ENCODE data around the gene WDR70.
"Not testable (repeated sequence)": the region's sequence is repeated elsewhere in the genome, so short reads cannot be mapped to it uniquely, and the experiment has no call there.

The WDR70 gene

DNA sequence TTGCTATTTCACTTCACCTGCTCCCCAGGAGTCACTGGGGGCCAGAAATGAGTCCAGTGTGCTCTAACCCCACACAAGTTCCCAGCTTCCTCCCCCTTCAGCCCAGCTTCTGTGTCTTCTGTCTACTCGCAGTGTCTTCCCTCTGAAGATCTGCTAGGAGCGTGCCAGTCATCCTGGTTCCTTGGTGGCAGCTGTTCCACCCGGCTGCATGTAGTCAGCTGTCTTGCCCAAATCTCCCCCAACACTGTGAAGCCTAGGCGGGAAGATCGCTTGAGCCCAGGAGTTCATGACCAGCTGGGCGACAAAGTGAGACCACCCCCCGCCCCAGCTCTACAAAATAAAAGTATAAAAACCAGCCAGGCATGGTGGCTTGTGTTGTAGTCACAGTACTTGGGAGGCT, 306.7 kb downstream of the WDR70 start:
- no peak for DNase-seq (ENCODE audit: low read depth)

GRCh38 chr5:37688925-37689324, 309.8 kb downstream of the WDR70 start:
- not testable (repeated sequence) for DNase-seq (ENCODE audit: low read depth)

DNA sequence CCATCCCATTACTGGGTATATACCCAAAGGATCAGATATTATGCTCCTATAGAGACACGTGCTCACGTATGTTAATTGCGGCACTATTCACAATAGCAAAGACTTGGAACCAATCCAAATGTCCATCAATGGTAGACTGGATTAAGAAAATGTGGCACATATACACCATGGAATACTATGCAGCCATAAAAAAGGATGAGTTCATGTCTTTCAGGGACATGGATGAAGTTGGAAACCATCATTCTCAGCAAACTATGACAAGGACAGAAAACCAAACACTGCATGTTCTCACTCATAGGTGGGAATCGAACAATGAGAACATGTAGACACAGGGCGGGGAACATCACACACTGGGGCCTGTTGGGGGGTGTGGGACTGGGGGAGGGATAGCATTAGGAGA, 315.2 kb downstream of the WDR70 start:
- DNase-seq (ENCODE audit: low read depth): not testable (repeated sequence)

DNA sequence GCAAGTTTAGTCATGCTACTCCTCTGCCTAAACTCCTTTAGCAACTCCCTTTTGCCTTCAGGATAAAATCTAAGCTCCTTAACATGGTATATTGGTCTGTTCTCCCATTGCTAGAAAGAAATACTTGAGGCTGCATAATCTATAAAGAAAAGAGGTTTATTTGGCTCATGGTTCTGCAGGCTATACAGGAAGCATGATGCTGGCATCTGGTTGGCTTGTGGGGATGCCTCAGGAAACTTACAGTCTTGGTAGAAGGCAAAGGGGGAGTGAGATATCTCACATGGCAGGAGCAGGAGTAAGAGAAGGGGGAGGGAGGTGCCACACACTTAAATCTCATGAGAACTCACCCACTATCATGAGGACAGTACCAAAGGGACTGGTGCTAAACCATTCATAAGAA, 315.7 kb downstream of the WDR70 start:
- no peak for DNase-seq (ENCODE audit: low read depth)

- no peak for DNase-seq (ENCODE audit: low read depth)
Observed at GRCh38 chr5:37695647-37696046, 316.5 kb downstream of the WDR70 start.

- DNase-seq (ENCODE audit: low read depth): no peak
Observed at GRCh38 chr5:37696190-37697021, 317.3 kb downstream of the WDR70 start.

DNA sequence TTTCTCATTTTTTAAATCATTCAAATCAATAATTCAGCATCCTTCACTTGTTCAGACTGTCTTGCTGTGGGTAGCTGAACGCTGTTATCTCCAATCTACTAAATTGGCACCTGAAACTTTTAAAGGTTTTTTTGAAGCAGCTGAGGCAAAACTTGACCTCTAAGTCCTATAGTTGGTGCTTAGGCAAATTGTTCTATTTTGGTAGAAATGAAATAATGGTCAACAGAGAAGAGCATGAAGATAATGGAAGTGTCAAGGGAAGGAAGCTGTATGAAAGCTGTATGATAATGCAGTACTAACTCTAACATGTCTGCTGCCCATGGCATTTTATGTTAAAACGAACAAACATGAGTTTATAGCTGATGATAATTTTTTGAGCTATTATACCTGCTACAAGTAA, 322.8 kb downstream of the WDR70 start:
- DNase-seq (ENCODE audit: low read depth): no peak

- DNase-seq (ENCODE audit: low read depth): no peak
Observed at GRCh38 chr5:37703841-37704241, 324.7 kb downstream of the WDR70 start.

DNA sequence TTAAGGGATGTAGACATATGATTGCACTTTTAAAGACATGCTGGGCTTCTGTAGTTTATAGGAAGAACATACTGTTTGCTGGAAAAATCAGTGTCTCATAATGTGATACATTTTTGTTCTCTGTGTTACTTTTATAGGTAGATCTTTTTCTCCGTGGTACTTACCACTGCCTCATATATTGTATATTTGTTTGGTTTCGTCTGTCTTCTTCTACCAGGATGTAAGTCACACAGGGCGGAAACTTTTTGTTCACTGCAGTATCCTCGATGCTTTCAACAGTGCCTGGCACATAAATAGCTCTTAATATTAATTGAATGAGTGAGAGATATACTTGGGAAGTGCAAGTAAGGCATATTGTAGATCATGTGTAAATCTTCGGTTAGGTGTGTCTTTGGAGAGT, 325.3 kb downstream of the WDR70 start:
- DNase-seq (ENCODE audit: low read depth): no peak

DNA sequence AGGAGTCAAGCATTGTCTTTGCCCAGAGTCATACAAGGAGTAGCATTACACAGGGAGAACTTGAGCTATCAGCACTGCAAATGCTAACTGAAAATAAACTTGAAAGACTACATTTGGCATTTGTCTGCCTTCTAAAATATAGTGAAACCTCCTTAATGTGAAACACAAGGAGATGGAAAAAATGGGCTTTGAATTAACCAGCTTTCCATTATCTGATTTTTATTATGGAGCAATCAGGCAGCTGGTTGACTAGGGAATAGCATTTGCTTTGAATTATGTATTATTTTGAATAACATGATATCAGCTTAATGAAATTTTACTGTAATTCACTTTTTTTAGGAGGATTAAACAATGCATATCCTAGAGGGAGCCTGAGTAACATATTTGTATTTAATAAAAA, 329.9 kb downstream of the WDR70 start:
- DNase-seq (ENCODE audit: low read depth): no peak

GRCh38 chr5:37710965-37711364, 331.8 kb downstream of the WDR70 start:
- no peak for DNase-seq (ENCODE audit: low read depth)

GRCh38 chr5:37712750-37713149, 333.6 kb downstream of the WDR70 start:
- no peak for DNase-seq (ENCODE audit: low read depth)

GRCh38 chr5:37714756-37715155, 335.6 kb downstream of the WDR70 start:
- DNase-seq (ENCODE audit: low read depth): no peak

- no peak for DNase-seq (ENCODE audit: low read depth)
Observed at GRCh38 chr5:37715361-37715760, 336.2 kb downstream of the WDR70 start.

DNA sequence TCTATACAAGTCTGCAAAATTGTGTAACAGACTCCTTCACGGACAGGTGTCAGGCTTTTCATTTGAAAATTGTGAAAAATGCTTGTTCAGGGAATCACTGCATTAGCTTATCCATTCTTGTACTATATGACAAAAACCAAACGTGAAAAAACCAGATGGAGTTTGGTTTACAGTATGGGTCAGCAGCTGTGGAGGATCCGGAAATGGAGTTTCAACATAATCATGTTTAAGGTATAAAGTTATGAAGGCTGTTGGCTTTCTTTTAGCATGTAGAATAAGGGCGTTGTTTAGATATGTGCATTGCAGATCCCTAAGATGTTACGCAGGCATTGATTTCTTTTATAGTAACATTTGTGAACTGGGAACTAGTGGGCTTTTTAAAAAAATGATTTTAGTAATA, 336.9 kb downstream of the WDR70 start:
- no peak for DNase-seq (ENCODE audit: low read depth)

- no peak for DNase-seq (ENCODE audit: low read depth)
Observed at GRCh38 chr5:37716405-37716804, 337.3 kb downstream of the WDR70 start.

DNA sequence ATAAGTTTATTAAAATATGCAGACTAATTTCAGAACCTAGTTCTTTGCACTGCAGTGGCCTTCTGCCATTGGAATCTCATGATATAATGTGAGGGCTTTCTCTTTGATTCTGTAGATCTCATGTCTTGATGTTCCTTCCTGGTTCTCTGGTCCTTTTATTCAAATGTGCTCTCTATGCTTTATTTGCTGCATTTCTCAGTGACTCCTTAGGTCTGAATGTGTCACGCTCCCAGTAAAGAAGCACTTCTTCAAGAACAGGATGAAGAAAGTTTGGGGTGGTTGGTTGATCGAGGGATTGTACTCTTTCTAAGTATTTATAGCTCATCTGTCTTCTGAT, 338.1 kb downstream of the WDR70 start:
- DNase-seq (ENCODE audit: low read depth): no peak

DNA sequence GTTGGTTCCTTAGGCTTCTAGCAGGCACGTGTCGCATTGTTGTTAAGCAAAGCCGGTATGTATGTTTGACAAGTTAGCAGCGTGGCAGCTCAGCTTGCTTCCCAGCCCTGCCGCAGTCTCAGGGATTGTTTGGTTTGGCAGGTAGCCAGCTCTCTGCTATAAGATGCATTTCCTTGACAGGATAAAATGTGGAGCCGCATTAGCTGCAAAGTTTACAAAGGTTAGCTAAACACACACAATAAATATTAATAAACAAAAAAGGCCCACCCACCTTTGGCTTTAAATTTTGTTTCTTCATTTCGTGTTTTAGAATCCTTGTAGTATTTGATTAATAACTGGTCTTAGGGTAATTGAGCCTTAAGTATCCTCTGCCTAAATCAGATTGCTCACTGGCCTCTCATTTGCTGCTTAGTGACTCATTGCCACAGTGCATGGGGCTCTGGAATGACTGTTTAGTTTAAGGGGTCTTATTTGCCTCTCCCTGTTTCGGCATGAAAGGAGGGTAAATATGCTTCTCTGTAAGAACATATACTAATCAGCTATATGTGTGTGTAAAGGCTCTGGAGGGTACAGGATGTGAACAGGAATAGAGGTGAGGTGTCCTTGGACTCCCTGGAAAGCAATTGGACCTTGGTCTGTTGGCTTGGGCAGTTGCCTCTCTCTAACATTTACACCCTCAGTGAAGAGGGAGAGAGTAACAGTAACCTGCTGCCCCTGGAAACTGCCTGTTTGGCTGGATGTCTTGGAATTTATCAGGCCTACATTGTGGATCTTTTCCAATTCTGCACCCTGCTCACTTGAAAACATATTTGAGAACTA, 338.7 kb downstream of the WDR70 start:
- DNase-seq (ENCODE audit: low read depth): no peak

- no peak for DNase-seq (ENCODE audit: low read depth)
Observed at GRCh38 chr5:37720550-37720952, 341.4 kb downstream of the WDR70 start.

DNA sequence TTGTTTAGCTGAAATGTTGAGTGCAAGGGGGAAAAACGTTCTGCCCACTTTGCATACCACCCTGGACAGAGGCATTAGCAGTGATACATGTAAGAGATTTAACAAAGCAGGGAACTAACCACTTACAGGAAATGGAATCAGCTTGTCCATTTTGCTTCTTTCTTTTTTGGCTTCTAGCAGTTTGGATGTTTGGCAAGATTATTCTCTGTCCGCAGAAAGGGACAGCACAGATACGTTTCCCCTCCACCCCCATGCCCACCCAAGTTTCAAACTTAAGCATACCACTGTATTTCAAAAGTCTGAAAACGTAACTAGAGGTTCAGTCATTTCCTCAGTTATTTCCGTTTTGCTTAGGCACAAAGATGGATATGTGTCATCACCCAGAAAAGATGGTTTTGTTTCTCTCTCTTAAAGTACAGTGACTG, 342.3 kb downstream of the WDR70 start:
- no peak for DNase-seq (ENCODE audit: low read depth)

GRCh38 chr5:37722236-37723161, 343.4 kb downstream of the WDR70 start:
- DNase-seq (ENCODE audit: low read depth): no peak

Data from stimulated activated CD8-positive, alpha-beta memory T cell treated with anti-CD3 and anti-CD28 coated beads, Interleukin-7, amount 100 ng/mL, for 24 hours (primary cell).